Gastroesophageal sphincter (tissue), 3 donors: Measurements from ENCODE around the gene LRCH3.

Experiments used
- POLR2A ChIP-seq, 2 donors: fragments of 450-650 bp; IDR thresholded peaks; one replicate each; pipeline ENCODE4 v1.6.1; 2017; ENCODE audit warnings: antibody characterized with exemption in 2 of 2, mild to moderate bottlenecking in 2 of 2, moderate library complexity in 1 of 2
- POLR2AphosphoS5 ChIP-seq: sonication (generic); formaldehyde crosslinking; IDR thresholded peaks from one replicate; pipeline ENCODE4 v1.6.1; 2017; ENCODE audit warnings: antibody characterized with exemption
- TF ChIP-seq, protein P1 (sequence below), 4 experiments: fragments of 200-600 bp in 2 of 4; fragments of 450-650 bp in 2 of 4; sonication (generic) in 1 of 4; IDR thresholded peaks; one replicate each; pipeline ENCODE4 v1.5.1; 2017 to 2019; ENCODE audit warnings: antibody characterized with exemption in 4 of 4, mild to moderate bottlenecking in 2 of 4, moderate library complexity in 2 of 4

DNA sequence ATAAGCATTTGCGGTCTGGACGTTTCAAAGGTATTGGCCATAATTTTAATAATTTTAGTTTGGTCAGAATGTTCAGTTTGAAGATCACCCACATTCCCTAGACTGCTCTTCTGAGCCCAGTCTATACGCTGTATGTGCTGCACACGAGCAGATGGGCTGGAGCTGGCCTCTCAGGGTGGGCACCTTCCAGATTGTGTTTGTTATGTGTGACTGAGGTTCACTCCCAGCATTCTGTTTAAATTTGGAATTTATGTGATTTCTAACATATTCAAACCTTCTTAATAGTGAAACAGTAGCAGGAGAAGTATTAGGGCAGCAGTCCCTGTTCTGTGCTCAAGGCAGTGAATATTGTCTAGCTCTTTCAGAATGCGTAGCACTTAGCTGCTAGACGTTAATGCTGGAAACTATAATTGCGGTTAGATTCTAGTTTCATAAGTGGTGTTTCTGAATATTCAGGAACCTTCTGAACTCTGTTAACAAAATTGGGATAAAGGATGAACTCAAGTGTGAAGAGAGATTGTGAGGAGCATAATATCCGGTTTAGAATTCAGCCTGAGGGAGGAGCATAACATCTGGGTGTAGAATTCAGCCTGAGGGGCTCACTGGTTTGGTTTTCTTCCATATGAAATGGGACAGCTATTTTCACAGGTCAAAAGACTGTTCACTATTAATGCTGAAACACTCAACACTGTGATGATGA, 90.4 kb downstream of the LRCH3 start:
- TF ChIP-seq, protein P1, sequence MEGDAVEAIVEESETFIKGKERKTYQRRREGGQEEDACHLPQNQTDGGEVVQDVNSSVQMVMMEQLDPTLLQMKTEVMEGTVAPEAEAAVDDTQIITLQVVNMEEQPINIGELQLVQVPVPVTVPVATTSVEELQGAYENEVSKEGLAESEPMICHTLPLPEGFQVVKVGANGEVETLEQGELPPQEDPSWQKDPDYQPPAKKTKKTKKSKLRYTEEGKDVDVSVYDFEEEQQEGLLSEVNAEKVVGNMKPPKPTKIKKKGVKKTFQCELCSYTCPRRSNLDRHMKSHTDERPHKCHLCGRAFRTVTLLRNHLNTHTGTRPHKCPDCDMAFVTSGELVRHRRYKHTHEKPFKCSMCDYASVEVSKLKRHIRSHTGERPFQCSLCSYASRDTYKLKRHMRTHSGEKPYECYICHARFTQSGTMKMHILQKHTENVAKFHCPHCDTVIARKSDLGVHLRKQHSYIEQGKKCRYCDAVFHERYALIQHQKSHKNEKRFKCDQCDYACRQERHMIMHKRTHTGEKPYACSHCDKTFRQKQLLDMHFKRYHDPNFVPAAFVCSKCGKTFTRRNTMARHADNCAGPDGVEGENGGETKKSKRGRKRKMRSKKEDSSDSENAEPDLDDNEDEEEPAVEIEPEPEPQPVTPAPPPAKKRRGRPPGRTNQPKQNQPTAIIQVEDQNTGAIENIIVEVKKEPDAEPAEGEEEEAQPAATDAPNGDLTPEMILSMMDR (IDR thresholded peaks at IDR 0.05) = no peak
- TF ChIP-seq POLR2A (IDR thresholded peaks at IDR 0.05) = no peak
- TF ChIP-seq POLR2AphosphoS5 = no peak
